ENCODE data around the gene SLC6A3.

The SLC6A3 gene

DNA sequence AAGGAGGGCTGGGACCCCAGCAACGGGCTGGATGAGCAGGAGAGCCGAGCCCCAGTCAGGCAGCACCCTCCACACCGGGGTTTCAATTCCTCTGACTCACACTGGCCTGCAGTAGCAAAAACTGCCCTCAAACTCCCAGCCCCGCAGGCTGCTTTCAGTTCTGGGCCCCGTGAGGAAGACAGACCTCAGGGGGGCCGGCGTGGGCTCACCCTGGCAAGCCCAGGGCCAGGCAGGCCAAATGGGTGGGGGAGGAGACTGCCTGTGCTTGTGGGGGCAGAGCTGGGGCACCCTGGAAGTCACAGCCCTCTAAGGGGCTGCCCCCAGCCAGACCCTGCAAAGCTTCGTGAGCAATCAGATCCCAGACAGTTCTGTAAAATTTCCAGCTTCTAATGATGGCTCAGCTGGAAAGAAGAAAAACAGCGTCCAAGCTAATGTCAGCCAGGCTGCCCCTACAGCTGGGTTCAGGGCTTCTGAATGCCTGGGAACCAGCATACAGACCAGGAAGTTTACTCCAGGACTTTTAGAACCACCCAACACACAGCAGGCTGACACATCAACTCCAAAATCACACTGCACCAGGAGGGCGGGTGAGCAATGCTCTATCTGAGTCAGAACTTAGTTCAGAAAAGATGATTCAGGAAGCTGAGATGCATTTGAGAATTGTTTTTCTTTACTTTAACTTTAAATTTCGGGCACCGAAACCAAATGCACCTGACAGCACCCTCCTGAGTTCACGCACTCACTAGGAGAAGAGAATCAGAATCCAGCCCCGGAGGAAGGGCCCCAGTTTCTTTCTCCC lies 43.8 kb upstream of the SLC6A3 start:
- H3K4me3 ChIP-seq (ENCODE audit: control insufficient read depth, low read depth, low read length): no peak overlapping the region

GRCh38 chr5:1487079-1487764 lies 42.0 kb upstream of the SLC6A3 start:
- no peak for DNase-seq (ENCODE audit: low read depth)
- H3K4me3 ChIP-seq (ENCODE audit: control insufficient read depth, low read depth, low read length): no peak overlapping the region
- no peak for TF ChIP-seq CTCF (IDR thresholded peaks at IDR 0.05; ENCODE audit: control insufficient read depth, insufficient read depth, low read depth, low read length, missing control alignments)

More for the DNA sequence above, 43.8 kb upstream of the SLC6A3 start:
- peak; percentile 28 for DNase-seq (ENCODE audit: low read depth)
- no peak for TF ChIP-seq CTCF (IDR thresholded peaks at IDR 0.05; ENCODE audit: control insufficient read depth, insufficient read depth, low read depth, low read length, missing control alignments)

GRCh38 chr5:1486271-1486670 lies 41.0 kb upstream of the SLC6A3 start:
- no peak for TF ChIP-seq CTCF (IDR thresholded peaks at IDR 0.05; ENCODE audit: control insufficient read depth, insufficient read depth, low read depth, low read length, missing control alignments)
- H3K4me3 ChIP-seq (ENCODE audit: control insufficient read depth, low read depth, low read length): no peak overlapping the region
- no peak for DNase-seq (ENCODE audit: low read depth)

- no peak overlapping the region for H3K4me3 ChIP-seq (ENCODE audit: control insufficient read depth, low read depth, low read length)
- no peak for TF ChIP-seq CTCF (IDR thresholded peaks at IDR 0.05; ENCODE audit: control insufficient read depth, insufficient read depth, low read depth, low read length, missing control alignments)
- no peak for DNase-seq (ENCODE audit: low read depth)
Observed at GRCh38 chr5:1485579-1486118, 40.4 kb upstream of the SLC6A3 start.

GRCh38 chr5:1484730-1485578 lies 39.7 kb upstream of the SLC6A3 start:
- TF ChIP-seq CTCF (IDR thresholded peaks at IDR 0.05; ENCODE audit: control insufficient read depth, insufficient read depth, low read depth, low read length, missing control alignments): no peak
- H3K4me3 ChIP-seq (ENCODE audit: control insufficient read depth, low read depth, low read length): no peak overlapping the region

More at GRCh38 chr5:1484730-1485578, 39.7 kb upstream of the SLC6A3 start:
- no peak for DNase-seq (ENCODE audit: low read depth)

All from AG09309 (cell line).